Activated CD8-positive, alpha-beta memory T cell treated with anti-CD3 and anti-CD28 coated beads for 36 hours (primary cell): ENCODE measurements around the gene MOB1A. TPM values are rescaled to one million over a fixed set of nuclear protein-coding genes. Genes with fewer than 3 reads are reported as not detected.

ENCODE experiments used
- total RNA-seq, 2 experiments: library from RNA; stranded (reverse); gene quantifications; one replicate each; pipeline ENCODE4 v1.2.3, GENCODE V29; 2021

The MOB1A gene
- total RNA-seq, 2 experiments from 2014 or later = 157 to 164 TPM

Other genes with a start within 250 kb of the MOB1A start
- 10 to 100 TPM; 14.9 to 15.0 TPM for gene TET3, start 194.0 kb downstream of the MOB1A start, total RNA-seq
- 100 to 1,000 TPM; 133 to 143 TPM for gene BOLA3, start 31.0 kb downstream of the MOB1A start, total RNA-seq
- 100 to 1,000 TPM; 463 to 467 TPM for gene MTHFD2, start 19.7 kb upstream of the MOB1A start, total RNA-seq
- gene SLC4A5, start 164.5 kb upstream of the MOB1A start, total RNA-seq = 1 to 10 TPM; 1.2 to 1.6 TPM
- gene DCTN1, start 201.4 kb upstream of the MOB1A start, total RNA-seq = 100 to 1,000 TPM in 1 of 2 experiments, 10 to 100 TPM in 1; 92.9 to 102 TPM
- 1 to 10 TPM; 3.1 to 3.8 TPM for gene C2orf81, start 242.7 kb upstream of the MOB1A start, total RNA-seq
- gene WDR54, start 242.9 kb upstream of the MOB1A start, total RNA-seq = 100 to 1,000 TPM; 101 to 102 TPM